OCI-LY1 (cell line): Measurements from ENCODE around the gene PAPOLB.

Source experiments
- H2AFZ ChIP-seq: fragments of 200-600 bp; sonication (generic), shearing (Covaris generic); 2 replicates; pipeline ENCODE4 v1.6.0; 2014; ENCODE audit warnings: antibody characterized with exemption, mild to moderate bottlenecking, low read length
- H3F3A ChIP-seq: fragments of 200-600 bp; sonication (generic), shearing (Covaris generic); 2 replicates; pipeline ENCODE4 v1.6.0; 2014; ENCODE audit warnings: mild to moderate bottlenecking, antibody characterized with exemption, low read length, moderate library complexity; ENCODE audit not compliant: insufficient read depth
- H3K27ac ChIP-seq: fragments of 200-600 bp; sonication (generic); 2 replicates; pipeline ENCODE4 v1.5.1; 2014; ENCODE audit warnings: low read length, mixed run types, mild to moderate bottlenecking, low read depth; ENCODE audit not compliant: poor library complexity, severe bottlenecking
- H3K27me3 ChIP-seq: fragments of 200-600 bp; sonication (generic); 2 replicates; pipeline ENCODE4 v1.6.0; 2014; ENCODE audit warnings: antibody characterized with exemption, mild to moderate bottlenecking, low read length, moderate library complexity; ENCODE audit not compliant: insufficient read depth
- H3K36me3 ChIP-seq: fragments of 200-600 bp; sonication (generic); 2 replicates; pipeline ENCODE4 v1.6.1; 2014; ENCODE audit warnings: mild to moderate bottlenecking, antibody characterized with exemption, low read length, moderate library complexity, mixed read lengths; ENCODE audit not compliant: insufficient read depth
- H3K4me1 ChIP-seq: fragments of 200-600 bp; sonication (generic); 2 replicates; pipeline ENCODE4 v1.5.1; 2014; ENCODE audit warnings: mild to moderate bottlenecking, low read length, moderate library complexity; ENCODE audit not compliant: insufficient read depth, severe bottlenecking
- H3K4me2 ChIP-seq: fragments of 200-600 bp; sonication (generic), shearing (Covaris generic); 2 replicates; pipeline ENCODE4 v1.6.1; 2014; ENCODE audit warnings: low read length
- H3K4me3 ChIP-seq: fragments of 200-600 bp; sonication (generic); 2 replicates; pipeline ENCODE4 v1.5.1; 2014; ENCODE audit warnings: low read length, low read depth, mild to moderate bottlenecking, mixed read lengths; ENCODE audit not compliant: poor library complexity, severe bottlenecking
- H3K79me2 ChIP-seq: fragments of 200-600 bp; shearing (Covaris generic); 2 replicates; pipeline ENCODE4 v1.6.1; 2016; ENCODE audit warnings: mixed run types, low read length, mixed read lengths; ENCODE audit not compliant: insufficient read depth
- H3K9ac ChIP-seq: fragments of 200-600 bp; sonication (generic), shearing (Covaris generic); 2 replicates; pipeline ENCODE4 v1.6.1; 2014; ENCODE audit warnings: mild to moderate bottlenecking, low read length, mixed read lengths
- H3K9me2 ChIP-seq: fragments of 200-600 bp; sonication (generic), shearing (Covaris generic); 2 replicates; pipeline ENCODE4 v1.6.1; 2014; ENCODE audit warnings: low read depth, mild to moderate bottlenecking, low read length, mixed read lengths
- H3K9me3 ChIP-seq: fragments of 200-600 bp; shearing (Covaris generic); 2 replicates; pipeline ENCODE4 v1.6.1; 2014; ENCODE audit warnings: low read length, mixed read lengths
- H4K20me1 ChIP-seq: fragments of 200-600 bp; sonication (generic), shearing (Covaris generic); 2 replicates; pipeline ENCODE4 v1.6.0; 2016; ENCODE audit warnings: mild to moderate bottlenecking, low read length; ENCODE audit not compliant: insufficient read depth
- CTCF ChIP-seq: fragments of 200-600 bp; sonication (generic), shearing (Covaris generic); IDR thresholded peaks from 2 replicates; pipeline ENCODE4 v1.5.1; 2017; ENCODE audit warnings: mild to moderate bottlenecking, antibody characterized with exemption, low read length, moderate library complexity, mixed read lengths
- EZH2 ChIP-seq: fragments of 200-600 bp; sonication (generic), shearing (Covaris generic); IDR thresholded peaks from 2 replicates; pipeline ENCODE4 v1.8.0; 2017; ENCODE audit warnings: borderline replicate concordance, mixed run types, mild to moderate bottlenecking, antibody characterized with exemption, low read length, moderate library complexity, mixed read lengths

Gene PAPOLB

GRCh38 chr7:4822677-4823076 lies 39.2 kb downstream of the PAPOLB start:
- H3K36me3 ChIP-seq = no peaks in the 10 kb centered on the region
- H3K27ac ChIP-seq = no peak overlapping the region
- H3F3A ChIP-seq = no peaks in the 10 kb centered on the region
- no peak for TF ChIP-seq EZH2
- TF ChIP-seq CTCF = no peak
- no peak overlapping the region for H2AFZ ChIP-seq
- H3K4me2 ChIP-seq = no peak overlapping the region
- no peak overlapping the region for H3K9ac ChIP-seq
- H3K9me3 ChIP-seq = no peaks in the 10 kb centered on the region
- H3K9me2 ChIP-seq = no peaks in the 10 kb centered on the region
- H4K20me1 ChIP-seq = no peaks in the 10 kb centered on the region
- H3K4me1 ChIP-seq = no peaks in the 10 kb centered on the region
- H3K4me3 ChIP-seq = no peak overlapping the region
- H3K27me3 ChIP-seq = no peaks in the 10 kb centered on the region
- no peaks in the 10 kb centered on the region for H3K79me2 ChIP-seq

DNA sequence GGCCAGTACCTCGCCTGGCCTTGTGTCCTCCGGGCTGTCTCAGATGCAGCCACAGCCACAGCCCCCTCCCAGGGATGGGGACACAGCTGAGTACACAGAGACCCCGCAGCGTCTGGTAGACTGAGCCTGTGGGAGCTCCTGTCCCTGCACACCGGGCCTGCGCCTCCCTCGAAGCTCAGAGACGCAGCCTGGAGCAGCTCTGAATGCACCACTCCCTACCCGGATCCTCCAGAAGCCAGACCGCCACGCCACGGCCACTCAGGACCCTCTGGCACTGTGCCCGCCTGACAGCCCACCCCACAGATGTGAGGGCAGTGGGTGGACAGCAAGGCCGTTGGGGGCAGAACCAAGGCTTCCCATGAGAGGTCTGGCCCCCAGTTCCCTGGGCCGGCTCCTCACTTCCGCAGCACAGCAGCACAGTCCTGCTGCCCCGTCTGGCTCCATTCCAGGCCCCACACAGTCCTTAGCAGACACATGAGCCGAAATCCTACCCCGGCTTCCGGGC lies 40.8 kb downstream of the PAPOLB start:
- Histone ChIP-seq H3K79me2 (no peaks in the 10 kb centered on the region), H3K4me1 (no peaks in the 10 kb centered on the region), H3K4me2 (no peak overlapping the region)

GRCh38 chr7:4820405-4820966 lies 41.3 kb downstream of the PAPOLB start:
- no peak overlapping the region for H3K4me3 ChIP-seq
- H3K79me2 ChIP-seq = no peaks in the 10 kb centered on the region
- no peaks in the 10 kb centered on the region for H3K36me3 ChIP-seq
- TF ChIP-seq EZH2 (no peak), CTCF (no peak)
- H4K20me1 ChIP-seq = no peaks in the 10 kb centered on the region
- H3K9ac ChIP-seq = no peak overlapping the region
- no peak overlapping the region for H3K27ac ChIP-seq
- no peaks in the 10 kb centered on the region for H3F3A ChIP-seq
- no peaks in the 10 kb centered on the region for H3K9me3 ChIP-seq
- H3K27me3 ChIP-seq = no peaks in the 10 kb centered on the region
- H3K4me2 ChIP-seq = no peak overlapping the region
- H3K9me2 ChIP-seq = no peaks in the 10 kb centered on the region
- H2AFZ ChIP-seq = no peak overlapping the region
- no peaks in the 10 kb centered on the region for H3K4me1 ChIP-seq

More for the DNA sequence above, 40.8 kb downstream of the PAPOLB start:
- H3K9me3 ChIP-seq = no peaks in the 10 kb centered on the region
- no peaks in the 10 kb centered on the region for H3F3A ChIP-seq
- H3K9me2 ChIP-seq = no peaks in the 10 kb centered on the region
- no peaks in the 10 kb centered on the region for H4K20me1 ChIP-seq
- H3K27me3 ChIP-seq = no peaks in the 10 kb centered on the region
- TF ChIP-seq CTCF (no peak), EZH2 (no peak)
- H3K36me3 ChIP-seq = no peaks in the 10 kb centered on the region
- no peak overlapping the region for H2AFZ ChIP-seq
- no peak overlapping the region for H3K9ac ChIP-seq
- no peak overlapping the region for H3K27ac ChIP-seq
- H3K4me3 ChIP-seq = no peak overlapping the region
